ENCODE data around the gene TK2. TPM values are rescaled to one million over a fixed set of nuclear protein-coding genes. Genes with fewer than 3 reads are reported as not detected.

TK2 gene
- total and polyA plus RNA-seq, 10 donors: 8.3 to 56.6 (median 31.8) TPM

- H3K9me3 ChIP-seq: no peaks in the 10 kb centered on the region
- H3K36me3 ChIP-seq: peaks cover 0 to 98% (median 41%) of the 10 kb centered on the region in 6 donors
- H3K4me3 ChIP-seq: no peak overlapping the region
- TF ChIP-seq CTCF (IDR thresholded peaks at IDR 0.05 in 8 of 11, conservative IDR thresholded peaks at IDR 0.05 in 3 of 11) (no peak), POLR2A (IDR thresholded peaks at IDR 0.05) (no peak), POLR2AphosphoS5 (IDR thresholded peaks at IDR 0.05) (no peak)
- WGBS, 5 donors: 76 to 81% (median 78%) methylated on average over 3 of the region's 3 CpGs
- H3K4me1 ChIP-seq: peaks cover 5 to 92% (median 56%) of the 10 kb centered on the region in 6 donors
- H3K27me3 ChIP-seq (replicated peaks in 1 of 7): no peaks in the 10 kb centered on the region
- intact Hi-C loops (cut with DNase I; ENCODE audit: low total_unique reads): loop anchor here (5.0 kb wide), 1 partner anchor 74 kb away; no protein-coding TSS in a partner anchor
- peak overlapping the region in 5 of 8 donors; percentile 17 to 59 (median 22) for H3K27ac ChIP-seq
- no peak for DNase-seq
Measured at GRCh38 chr16:66561381-66562080, 11.6 kb upstream of the TK2 start.

GRCh38 chr16:66560107-66560506 is 10.2 kb upstream of the TK2 start:
- Histone ChIP-seq H3K4me3 (no peak overlapping the region), H3K4me1 (peaks cover 5 to 97% (median 70%) of the 10 kb centered on the region in 6 donors), H3K36me3 (peaks cover 0 to 94% (median 30%) of the 10 kb centered on the region in 6 donors), H3K27me3 (replicated peaks in 1 of 7) (no peaks in the 10 kb centered on the region), H3K27ac (peak overlapping the region in 3 of 8 donors; percentile 0 to 59 (median 31)), H3K9me3 (no peaks in the 10 kb centered on the region)
- 81 to 86% (median 83%) methylated on average over 1 of the region's 1 CpG for WGBS, 5 donors
- intact Hi-C loops (cut with DNase I; ENCODE audit: low total_unique reads): loop anchor here (5.0 kb wide), 1 partner anchor 73 kb away; no protein-coding TSS in a partner anchor
- TF ChIP-seq POLR2A (IDR thresholded peaks at IDR 0.05): no peak
- TF ChIP-seq CTCF (IDR thresholded peaks at IDR 0.05 in 8 of 11, conservative IDR thresholded peaks at IDR 0.05 in 3 of 11): no peak
- no peak for TF ChIP-seq POLR2AphosphoS5 (IDR thresholded peaks at IDR 0.05)
- no peak for DNase-seq

- H3K4me1 ChIP-seq: peaks cover 21 to 98% (median 85%) of the 10 kb centered on the region in 6 donors
- H3K27ac ChIP-seq: peak overlapping the region in 4 of 8 donors; percentile 95 to 97 (median 96)
- no peak for DNase-seq
- H3K36me3 ChIP-seq: peaks cover 0 to 48% (median 14%) of the 10 kb centered on the region in 6 donors
- 88 to 94% (median 90%) methylated on average over 6 of the region's 6 CpGs for WGBS, 5 donors
- intact Hi-C loops (cut with DNase I; ENCODE audit: low total_unique reads): no loop called here
- TF ChIP-seq CTCF (IDR thresholded peaks at IDR 0.05 in 8 of 11, conservative IDR thresholded peaks at IDR 0.05 in 3 of 11): no peak
- no peak for TF ChIP-seq POLR2A (IDR thresholded peaks at IDR 0.05)
- TF ChIP-seq POLR2AphosphoS5 (IDR thresholded peaks at IDR 0.05): no peak
- no peaks in the 10 kb centered on the region for H3K27me3 ChIP-seq (replicated peaks in 1 of 7)
- no peaks in the 10 kb centered on the region for H3K9me3 ChIP-seq
- H3K4me3 ChIP-seq: peak overlapping the region in 4 of 8 donors; percentile 0 to 73 (median 70)
Measured at GRCh38 chr16:66554495-66554894, 4.6 kb upstream of the TK2 start.

- H3K36me3 ChIP-seq: peaks cover 0 to 43% (median 10%) of the 10 kb centered on the region in 6 donors
- no peaks in the 10 kb centered on the region for H3K27me3 ChIP-seq (replicated peaks in 1 of 7)
- peak overlapping the region in 7 of 8 donors; percentile 67 to 84 (median 73) for H3K4me3 ChIP-seq
- H3K9me3 ChIP-seq: no peaks in the 10 kb centered on the region
- TF ChIP-seq POLR2A (IDR thresholded peaks at IDR 0.05): no peak
- TF ChIP-seq CTCF (IDR thresholded peaks at IDR 0.05 in 8 of 11, conservative IDR thresholded peaks at IDR 0.05 in 3 of 11): no peak
- no peak for TF ChIP-seq POLR2AphosphoS5 (IDR thresholded peaks at IDR 0.05)
- no peak for DNase-seq
- WGBS, 5 donors: 78 to 88% (median 86%) methylated on average over 3 of the region's 3 CpGs
- H3K4me1 ChIP-seq: peaks cover 24 to 98% (median 85%) of the 10 kb centered on the region in 6 donors
- intact Hi-C loops (cut with DNase I; ENCODE audit: low total_unique reads): no loop called here
- peak overlapping the region in 5 of 8 donors; percentile 95 to 98 (median 96) for H3K27ac ChIP-seq
Measured at GRCh38 chr16:66554021-66554420, 4.1 kb upstream of the TK2 start.
